ENCODE data around the gene DNAI7. TPM values are rescaled to one million over a fixed set of nuclear protein-coding genes. Genes with fewer than 3 reads are reported as not detected.

Gene DNAI7
- total RNA-seq, 2 donors from 2014 or later = 1.6 TPM

DNA sequence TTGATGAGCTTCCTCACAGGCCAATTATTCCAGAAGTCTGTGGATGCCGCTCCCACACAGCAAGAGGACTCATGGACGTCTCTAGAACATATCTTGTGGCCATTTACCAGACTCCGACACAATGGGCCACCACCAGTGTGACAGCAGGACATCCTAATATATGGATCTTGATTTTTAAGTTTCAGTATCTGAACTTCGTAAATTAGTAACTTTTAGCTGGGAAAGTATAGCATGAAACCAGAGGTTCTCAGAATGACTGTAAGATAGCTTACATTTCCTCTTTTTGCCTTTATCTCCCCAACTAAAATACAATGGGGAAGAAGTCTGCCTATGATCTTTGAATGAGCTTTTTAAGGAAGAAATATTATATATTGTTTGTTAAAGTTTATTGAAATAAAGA is 87.0 kb downstream of the DNAI7 start:
- no peak overlapping the region for H3K27ac ChIP-seq (ENCODE audit: low read depth, low read length)
- H3K9me3 ChIP-seq (ENCODE audit: control insufficient read depth, low read length) = no peaks in the 10 kb centered on the region
- TF ChIP-seq, protein P1, sequence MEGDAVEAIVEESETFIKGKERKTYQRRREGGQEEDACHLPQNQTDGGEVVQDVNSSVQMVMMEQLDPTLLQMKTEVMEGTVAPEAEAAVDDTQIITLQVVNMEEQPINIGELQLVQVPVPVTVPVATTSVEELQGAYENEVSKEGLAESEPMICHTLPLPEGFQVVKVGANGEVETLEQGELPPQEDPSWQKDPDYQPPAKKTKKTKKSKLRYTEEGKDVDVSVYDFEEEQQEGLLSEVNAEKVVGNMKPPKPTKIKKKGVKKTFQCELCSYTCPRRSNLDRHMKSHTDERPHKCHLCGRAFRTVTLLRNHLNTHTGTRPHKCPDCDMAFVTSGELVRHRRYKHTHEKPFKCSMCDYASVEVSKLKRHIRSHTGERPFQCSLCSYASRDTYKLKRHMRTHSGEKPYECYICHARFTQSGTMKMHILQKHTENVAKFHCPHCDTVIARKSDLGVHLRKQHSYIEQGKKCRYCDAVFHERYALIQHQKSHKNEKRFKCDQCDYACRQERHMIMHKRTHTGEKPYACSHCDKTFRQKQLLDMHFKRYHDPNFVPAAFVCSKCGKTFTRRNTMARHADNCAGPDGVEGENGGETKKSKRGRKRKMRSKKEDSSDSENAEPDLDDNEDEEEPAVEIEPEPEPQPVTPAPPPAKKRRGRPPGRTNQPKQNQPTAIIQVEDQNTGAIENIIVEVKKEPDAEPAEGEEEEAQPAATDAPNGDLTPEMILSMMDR (conservative IDR thresholded peaks at IDR 0.05) = no peak
- no peak overlapping the region for H3K9ac ChIP-seq (ENCODE audit: extremely low read depth, low read length, poor library complexity, severe bottlenecking)
- no peak for DNase-seq
- no peak overlapping the region for H3K4me3 Mint-ChIP-seq
- no peaks in the 10 kb centered on the region for H3K27me3 ChIP-seq (ENCODE audit: control insufficient read depth, insufficient read depth, low read length, poor library complexity, severe bottlenecking)
- H3K36me3 ChIP-seq (ENCODE audit: control insufficient read depth, insufficient read depth, low read length) = no peaks in the 10 kb centered on the region
- no peak overlapping the region for H3K27ac Mint-ChIP-seq
- H3K9me3 Mint-ChIP-seq = peaks cover 2% of the 10 kb centered on the region
- H3K4me1 ChIP-seq (ENCODE audit: control insufficient read depth, insufficient read depth, low read length) = no peaks in the 10 kb centered on the region
- 94 to 96% methylated on average over 3 to 4 of the region's 4 CpGs for WGBS, 2 experiments (ENCODE audit: insufficient coverage in 1 of 2, insufficient read length in 1 of 2)
- peaks cover 3% of the 10 kb centered on the region for H3K36me3 Mint-ChIP-seq (ENCODE audit: low read depth)
- H3K4me1 Mint-ChIP-seq = peaks cover 1% of the 10 kb centered on the region
- H3K4me3 ChIP-seq (ENCODE audit: low read length) = no peak overlapping the region
- no peaks in the 10 kb centered on the region for H3K27me3 Mint-ChIP-seq (ENCODE audit: insufficient read depth)

DNA sequence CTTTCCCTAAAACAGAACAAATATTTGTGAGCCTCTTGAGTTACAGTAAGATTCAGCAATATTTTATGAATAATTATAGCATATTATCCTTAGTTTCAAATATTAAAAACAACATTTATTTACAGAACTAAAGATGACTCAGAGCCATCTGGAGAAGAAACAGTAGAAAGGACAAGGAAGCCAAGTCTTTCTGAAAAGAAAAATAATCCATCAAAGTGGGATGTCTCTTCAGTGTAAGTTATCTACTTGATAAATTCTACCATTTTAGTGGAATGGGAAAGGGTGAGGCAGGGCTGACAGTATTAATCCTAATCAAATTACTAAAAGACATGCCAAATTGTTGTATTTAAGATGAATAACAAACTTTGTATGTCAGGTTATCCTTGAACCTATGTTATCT is 88.1 kb downstream of the DNAI7 start:
- H3K9me3 Mint-ChIP-seq = peaks cover 2% of the 10 kb centered on the region

DNA sequence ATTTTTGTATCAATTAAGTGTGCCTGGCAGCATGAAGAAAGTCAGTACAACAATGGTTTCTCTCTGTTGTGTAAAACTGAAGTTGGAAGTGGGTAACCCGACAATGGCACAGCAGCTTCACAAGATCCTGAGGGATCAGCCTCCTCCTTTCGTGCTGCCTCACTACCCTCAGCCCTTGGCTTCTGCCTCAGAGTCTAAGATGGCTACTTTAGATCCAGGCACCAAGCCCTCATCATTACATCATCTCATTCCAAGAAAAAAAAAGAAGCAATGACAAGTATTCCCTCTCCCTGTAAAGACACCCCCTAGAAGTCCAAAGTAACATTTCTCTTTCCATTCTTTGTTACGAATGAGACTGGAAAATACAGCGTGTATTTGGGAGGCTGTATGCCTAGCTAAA is 92.6 kb downstream of the DNAI7 start:
- H3K9me3 Mint-ChIP-seq = no peaks in the 10 kb centered on the region
- no peaks in the 10 kb centered on the region for H3K27me3 ChIP-seq (ENCODE audit: control insufficient read depth, insufficient read depth, low read length, poor library complexity, severe bottlenecking)
- H3K4me1 ChIP-seq (ENCODE audit: control insufficient read depth, insufficient read depth, low read length) = no peaks in the 10 kb centered on the region
- peak; percentile 64 for DNase-seq
- H3K4me1 Mint-ChIP-seq = no peaks in the 10 kb centered on the region
- H3K27ac Mint-ChIP-seq = no peak overlapping the region
- TF ChIP-seq, protein P1 (conservative IDR thresholded peaks at IDR 0.05) = no peak
- H3K9ac ChIP-seq (ENCODE audit: extremely low read depth, low read length, poor library complexity, severe bottlenecking) = no peak overlapping the region
- no peaks in the 10 kb centered on the region for H3K27me3 Mint-ChIP-seq (ENCODE audit: insufficient read depth)
- H3K36me3 Mint-ChIP-seq (ENCODE audit: low read depth) = no peaks in the 10 kb centered on the region
- WGBS, 2 experiments (ENCODE audit: insufficient coverage in 1 of 2, insufficient read length in 1 of 2) = 74% methylated on average over 4 of the region's 4 CpGs; no CpG with 5 or more reads in 1 of the 2 experiments
- no peak overlapping the region for H3K4me3 ChIP-seq (ENCODE audit: low read length)
- no peaks in the 10 kb centered on the region for H3K9me3 ChIP-seq (ENCODE audit: control insufficient read depth, low read length)
- no peak overlapping the region for H3K27ac ChIP-seq (ENCODE audit: low read depth, low read length)
- H3K36me3 ChIP-seq (ENCODE audit: control insufficient read depth, insufficient read depth, low read length) = no peaks in the 10 kb centered on the region
- H3K4me3 Mint-ChIP-seq = no peak overlapping the region

More for the DNA sequence above, 88.1 kb downstream of the DNAI7 start:
- no peaks in the 10 kb centered on the region for H3K9me3 ChIP-seq (ENCODE audit: control insufficient read depth, low read length)
- H3K4me3 ChIP-seq (ENCODE audit: low read length) = no peak overlapping the region
- H3K9ac ChIP-seq (ENCODE audit: extremely low read depth, low read length, poor library complexity, severe bottlenecking) = no peak overlapping the region
- H3K27me3 ChIP-seq (ENCODE audit: control insufficient read depth, insufficient read depth, low read length, poor library complexity, severe bottlenecking) = no peaks in the 10 kb centered on the region
- peaks cover 3% of the 10 kb centered on the region for H3K36me3 Mint-ChIP-seq (ENCODE audit: low read depth)
- H3K27ac Mint-ChIP-seq = no peak overlapping the region
- peaks cover 1% of the 10 kb centered on the region for H3K4me1 Mint-ChIP-seq
- H3K27ac ChIP-seq (ENCODE audit: low read depth, low read length) = no peak overlapping the region
- no peaks in the 10 kb centered on the region for H3K27me3 Mint-ChIP-seq (ENCODE audit: insufficient read depth)
- no peaks in the 10 kb centered on the region for H3K36me3 ChIP-seq (ENCODE audit: control insufficient read depth, insufficient read depth, low read length)
- TF ChIP-seq, protein P1 (conservative IDR thresholded peaks at IDR 0.05) = no peak
- H3K4me1 ChIP-seq (ENCODE audit: control insufficient read depth, insufficient read depth, low read length) = no peaks in the 10 kb centered on the region
- H3K4me3 Mint-ChIP-seq = no peak overlapping the region
- no peak for DNase-seq

All from endodermal cell (in vitro differentiated cells).